ENCODE results near the gene TSC22D2. TPM values are rescaled to one million over a fixed set of nuclear protein-coding genes. Genes with fewer than 3 reads are reported as not detected.

The TSC22D2 gene
- total RNA-seq, 1 experiment from 2014 or later: 20.0 TPM

DNA sequence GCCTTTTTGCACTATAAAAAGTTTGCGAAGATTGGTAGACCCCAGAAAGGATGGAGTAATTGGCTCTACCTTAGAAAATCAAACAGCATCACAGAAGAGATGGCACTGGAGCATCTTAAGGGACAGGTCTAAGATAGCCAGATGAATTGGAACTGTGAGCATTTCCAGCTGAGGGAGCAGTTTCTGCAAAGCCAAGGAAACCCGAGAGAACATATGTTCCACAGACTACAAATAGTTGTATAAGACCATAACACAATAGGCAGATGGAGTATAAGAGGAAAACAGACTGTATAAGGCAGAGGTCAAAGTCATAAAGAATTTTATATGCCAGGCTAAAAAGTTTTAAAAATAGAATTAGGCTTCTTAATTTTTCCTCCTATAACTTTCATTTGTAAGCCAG lies 46.0 kb downstream of the TSC22D2 start:
- CTCF ChIA-PET: no interaction called here
- no peak overlapping the region for H3K27ac ChIP-seq (ENCODE audit: low read depth, low read length)
- DNase-seq (ENCODE audit: low read depth, low spot score): no peak
- POLR2A ChIA-PET: no interaction called here
- H3K36me3 ChIP-seq (ENCODE audit: control insufficient read depth in 1 of 2, insufficient read depth in 2 of 2, low read length in 2 of 2): peaks cover 4 to 9% of the 10 kb centered on the region in 2 experiments; a peak in 3 of 4 replicates
- RAD21 ChIA-PET (ENCODE audit: low non-redundant PET in 1 of 2, low total read pairs in 2 of 2, uncharacterized antibody in 2 of 2, unreplicated experiment in 2 of 2): no interaction called here
- peaks cover 0 to 2% of the 10 kb centered on the region in 2 experiments; a peak in 2 of 4 replicates for H3K4me1 ChIP-seq (ENCODE audit: control insufficient read depth in 1 of 2, insufficient read depth in 2 of 2, low read length in 2 of 2)
- no peak overlapping the region for H3K4me2 ChIP-seq (ENCODE audit: low read length)
- H3K27me3 ChIP-seq (ENCODE audit: insufficient read depth, low read length): no peaks in the 10 kb centered on the region
- H4K20me1 ChIP-seq (ENCODE audit: insufficient read depth): peaks cover 9% of the 10 kb centered on the region; the same call in 1 of the 2 replicates
- no peak overlapping the region for H3K4me3 ChIP-seq (replicated peaks in 1 of 2; ENCODE audit: low read depth in 1 of 2, low read length in 2 of 2)
- H3K9me3 ChIP-seq (ENCODE audit: control insufficient read depth in 1 of 2, insufficient read depth in 1 of 2, low read depth in 1 of 2, low read length in 2 of 2): no peaks in the 10 kb centered on the region
- H3K79me2 ChIP-seq (ENCODE audit: insufficient read depth, low read length): peaks cover 71% of the 10 kb centered on the region
- H2AFZ ChIP-seq (ENCODE audit: low read depth, low read length, poor library complexity, severe bottlenecking): no peak overlapping the region
- H3K9me2 ChIP-seq (ENCODE audit: insufficient read depth): no peaks in the 10 kb centered on the region
- no peak for ATAC-seq
- no peak overlapping the region for H3K9ac ChIP-seq (ENCODE audit: low read length)
- intact Hi-C loops (cut with micrococcal nuclease): no loop called here
- BruUV-seq (replicated peaks): no TSS peak
- TF ChIP-seq RAD21 (IDR thresholded peaks at IDR 0.05; ENCODE audit: low read depth): no peak
- no peak for TF ChIP-seq CEBPB (IDR thresholded peaks at IDR 0.05; ENCODE audit: low read depth)
- no peak for TF ChIP-seq POLR2AphosphoS5 (IDR thresholded peaks at IDR 0.05; ENCODE audit: low read depth, low read length)
- no peak for TF ChIP-seq ZFX (IDR thresholded peaks at IDR 0.05)
- TF ChIP-seq ELF1 (IDR thresholded peaks at IDR 0.05; ENCODE audit: borderline replicate concordance, low read depth): no peak
- TF ChIP-seq EZH2 (IDR thresholded peaks at IDR 0.05): no peak
- no peak for TF ChIP-seq EGR1 (IDR thresholded peaks at IDR 0.05; ENCODE audit: low read depth)
- TF ChIP-seq TCF7L2 (IDR thresholded peaks at IDR 0.05; ENCODE audit: borderline replicate concordance, extremely low read depth, insufficient read depth, insufficient read length): no peak
- no peak for TF ChIP-seq MAX (IDR thresholded peaks at IDR 0.05)
- no peak for TF ChIP-seq SP1 (IDR thresholded peaks at IDR 0.05; ENCODE audit: low read depth)
- TF ChIP-seq FOSL1 (IDR thresholded peaks at IDR 0.05; ENCODE audit: low read depth): no peak

- Histone ChIP-seq H3K4me2 (ENCODE audit: low read length) (no peak overlapping the region), H4K20me1 (ENCODE audit: insufficient read depth) (peaks cover 4% of the 10 kb centered on the region; the same call in 1 of the 2 replicates), H3K27ac (ENCODE audit: low read depth, low read length) (no peak overlapping the region), H3K9ac (ENCODE audit: low read length) (no peak overlapping the region), H3K4me3 (replicated peaks in 1 of 2; ENCODE audit: low read depth in 1 of 2, low read length in 2 of 2) (no peak overlapping the region), H2AFZ (ENCODE audit: low read depth, low read length, poor library complexity, severe bottlenecking) (no peak overlapping the region), H3K9me2 (ENCODE audit: insufficient read depth) (no peaks in the 10 kb centered on the region), H3K9me3 (ENCODE audit: control insufficient read depth in 1 of 2, insufficient read depth in 1 of 2, low read depth in 1 of 2, low read length in 2 of 2) (no peaks in the 10 kb centered on the region), H3K36me3 (ENCODE audit: control insufficient read depth in 1 of 2, insufficient read depth in 2 of 2, low read length in 2 of 2) (peaks cover 6 to 9% of the 10 kb centered on the region in 2 experiments; a peak in 3 of 4 replicates), H3K4me1 (ENCODE audit: control insufficient read depth in 1 of 2, insufficient read depth in 2 of 2, low read length in 2 of 2) (no peaks in the 10 kb centered on the region), H3K79me2 (ENCODE audit: insufficient read depth, low read length) (peaks cover 66% of the 10 kb centered on the region), H3K27me3 (ENCODE audit: insufficient read depth, low read length) (no peaks in the 10 kb centered on the region)
- BruUV-seq (replicated peaks): no TSS peak
- ChIA-PET POLR2A (no interaction called here), RAD21 (ENCODE audit: low non-redundant PET in 1 of 2, low total read pairs in 2 of 2, uncharacterized antibody in 2 of 2, unreplicated experiment in 2 of 2) (no interaction called here), CTCF (no interaction called here)
- TF ChIP-seq MAX (IDR thresholded peaks at IDR 0.05): no peak
- TF ChIP-seq YY1 (IDR thresholded peaks at IDR 0.05; ENCODE audit: extremely low read depth, insufficient replicate concordance, low read depth, low read length): no peak
- no peak for TF ChIP-seq EZH2phosphoT487 (IDR thresholded peaks at IDR 0.05; ENCODE audit: borderline replicate concordance)
- TF ChIP-seq SRF (IDR thresholded peaks at IDR 0.05; ENCODE audit: low read depth): no peak
- TF ChIP-seq, protein P1, sequence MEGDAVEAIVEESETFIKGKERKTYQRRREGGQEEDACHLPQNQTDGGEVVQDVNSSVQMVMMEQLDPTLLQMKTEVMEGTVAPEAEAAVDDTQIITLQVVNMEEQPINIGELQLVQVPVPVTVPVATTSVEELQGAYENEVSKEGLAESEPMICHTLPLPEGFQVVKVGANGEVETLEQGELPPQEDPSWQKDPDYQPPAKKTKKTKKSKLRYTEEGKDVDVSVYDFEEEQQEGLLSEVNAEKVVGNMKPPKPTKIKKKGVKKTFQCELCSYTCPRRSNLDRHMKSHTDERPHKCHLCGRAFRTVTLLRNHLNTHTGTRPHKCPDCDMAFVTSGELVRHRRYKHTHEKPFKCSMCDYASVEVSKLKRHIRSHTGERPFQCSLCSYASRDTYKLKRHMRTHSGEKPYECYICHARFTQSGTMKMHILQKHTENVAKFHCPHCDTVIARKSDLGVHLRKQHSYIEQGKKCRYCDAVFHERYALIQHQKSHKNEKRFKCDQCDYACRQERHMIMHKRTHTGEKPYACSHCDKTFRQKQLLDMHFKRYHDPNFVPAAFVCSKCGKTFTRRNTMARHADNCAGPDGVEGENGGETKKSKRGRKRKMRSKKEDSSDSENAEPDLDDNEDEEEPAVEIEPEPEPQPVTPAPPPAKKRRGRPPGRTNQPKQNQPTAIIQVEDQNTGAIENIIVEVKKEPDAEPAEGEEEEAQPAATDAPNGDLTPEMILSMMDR (IDR thresholded peaks at IDR 0.05 in 2 of 3, conservative IDR thresholded peaks at IDR 0.05 in 1 of 3; ENCODE audit: borderline replicate concordance in 1 of 3, insufficient read depth in 1 of 3, low read depth in 2 of 3, low read length in 2 of 3): no peak
- TF ChIP-seq TCF7L2 (IDR thresholded peaks at IDR 0.05; ENCODE audit: borderline replicate concordance, extremely low read depth, insufficient read depth, insufficient read length): no peak
- TF ChIP-seq ELF1 (IDR thresholded peaks at IDR 0.05; ENCODE audit: borderline replicate concordance, low read depth): no peak
- TF ChIP-seq ATF3 (IDR thresholded peaks at IDR 0.05): no peak
- TF ChIP-seq JUND (IDR thresholded peaks at IDR 0.05): no peak
- ATAC-seq (no peak), DNase-seq (ENCODE audit: low read depth, low spot score) (no peak)
- intact Hi-C loops (cut with micrococcal nuclease): no loop called here
Observed at GRCh38 chr3:150454622-150455021, 46.5 kb downstream of the TSC22D2 start.

Measured in HCT116 (cell line).